NCI-H2227 treated with DMSO at 0.1 percent for 48 hours (cell line): ENCODE results near the gene EVI2B.
"Not testable (repeated sequence)": the region's sequence is repeated elsewhere in the genome, so short reads cannot be mapped to it uniquely, and the experiment has no call there.

ENCODE experiments used
- DNase-seq: peaks from one replicate; lab custom pipeline; 2025; lab: John Stamatoyannopoulos, UW

Gene EVI2B

GRCh38 chr17:31313982-31314781 lies at the start of gene EVI2B:
EVI2B (minus strand) TSS chr17:31314054; CDS start chr17:31305609, 8,445 bp downstream.
- DNase-seq = no peak

DNA sequence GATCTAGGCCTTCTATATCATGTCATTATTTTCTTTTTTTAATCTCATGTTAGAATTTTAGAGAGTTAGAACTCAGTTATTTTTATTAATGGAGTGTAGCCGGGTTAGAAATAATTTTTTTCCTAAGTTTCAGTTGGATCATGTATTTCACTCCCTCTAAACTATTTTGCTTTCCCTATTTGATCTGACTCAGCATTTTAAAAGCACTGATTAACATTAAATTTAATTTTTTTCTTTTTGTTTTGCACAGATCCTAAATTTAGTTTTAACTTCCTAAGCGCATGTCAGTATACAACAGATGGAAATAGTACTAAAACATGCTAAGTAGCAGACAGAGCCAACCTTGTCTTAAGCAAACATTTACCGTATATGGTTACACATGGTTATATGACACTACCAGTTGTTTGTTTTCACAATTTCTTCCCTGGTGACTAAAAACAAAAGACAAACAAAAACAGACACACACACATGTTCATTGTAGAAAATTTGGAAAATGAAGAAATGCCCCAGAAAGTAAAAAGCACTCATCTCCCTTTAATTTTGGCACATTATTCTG lies 44.1 kb upstream of the EVI2B start:
- DNase-seq = no peak

DNA sequence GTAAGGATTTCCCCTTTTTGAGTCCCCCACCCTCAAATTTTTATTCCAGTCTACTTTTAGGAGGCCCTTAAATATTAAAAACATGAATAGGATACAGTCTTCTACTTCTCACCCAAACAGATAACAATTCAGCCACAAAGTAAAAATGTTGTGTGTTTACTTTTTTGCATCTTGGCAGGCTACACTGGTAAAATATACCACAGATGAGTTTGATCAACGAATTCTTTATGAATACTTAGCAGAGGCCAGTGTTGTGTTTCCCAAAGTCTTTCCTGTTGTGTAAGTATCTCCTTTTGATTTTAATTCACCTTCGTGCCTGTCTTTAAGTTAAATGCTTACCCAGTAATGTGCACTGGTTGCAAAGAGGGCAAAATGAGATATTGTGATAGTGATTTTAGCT lies 43.2 kb upstream of the EVI2B start:
- DNase-seq = no peak

DNA sequence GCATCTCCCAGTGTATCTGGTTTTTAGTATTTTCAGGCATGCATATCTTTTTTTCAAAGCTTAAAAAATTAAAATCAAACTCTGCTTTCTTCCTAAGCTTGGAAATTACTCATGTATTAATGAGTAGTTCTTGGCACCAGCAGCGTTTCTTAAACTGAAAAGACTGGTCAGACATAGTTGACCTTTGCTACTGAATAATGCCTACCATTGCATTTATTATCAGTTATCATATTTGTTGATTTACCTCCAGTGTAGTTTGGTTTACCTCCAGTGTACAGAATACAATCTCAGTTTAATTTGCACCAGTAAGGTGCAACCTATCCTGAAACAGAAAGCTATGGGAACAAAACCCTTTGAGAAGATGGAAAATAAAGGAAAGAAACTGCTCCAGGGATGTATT lies 42.1 kb upstream of the EVI2B start:
- no peak for DNase-seq

DNA sequence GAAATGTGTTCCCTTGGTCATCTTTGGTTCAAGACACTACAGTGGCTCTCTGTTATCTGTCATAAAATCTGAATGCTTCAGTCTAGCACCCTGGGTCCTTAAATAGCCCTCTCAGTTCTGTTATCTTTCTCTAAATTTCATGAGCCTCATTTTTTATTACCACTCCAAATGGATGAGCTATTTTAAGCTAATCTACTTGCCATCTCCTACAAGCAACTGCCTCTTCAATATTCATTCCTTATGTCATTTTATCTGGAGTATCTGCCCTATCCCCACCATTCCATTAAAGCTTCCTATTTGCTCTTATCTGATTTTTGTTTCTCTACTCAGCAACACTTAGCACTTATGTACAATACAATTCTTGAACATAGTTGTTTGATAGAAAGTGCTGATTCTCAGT lies 35.6 kb upstream of the EVI2B start:
- no peak for DNase-seq

GRCh38 chr17:31345191-31345747 lies 31.4 kb upstream of the EVI2B start:
- DNase-seq = not testable (repeated sequence)

- DNase-seq = no peak
Measured at GRCh38 chr17:31339906-31340661, 26.2 kb upstream of the EVI2B start.

- no peak for DNase-seq
Measured at GRCh38 chr17:31329221-31329620, 15.4 kb upstream of the EVI2B start.

DNA sequence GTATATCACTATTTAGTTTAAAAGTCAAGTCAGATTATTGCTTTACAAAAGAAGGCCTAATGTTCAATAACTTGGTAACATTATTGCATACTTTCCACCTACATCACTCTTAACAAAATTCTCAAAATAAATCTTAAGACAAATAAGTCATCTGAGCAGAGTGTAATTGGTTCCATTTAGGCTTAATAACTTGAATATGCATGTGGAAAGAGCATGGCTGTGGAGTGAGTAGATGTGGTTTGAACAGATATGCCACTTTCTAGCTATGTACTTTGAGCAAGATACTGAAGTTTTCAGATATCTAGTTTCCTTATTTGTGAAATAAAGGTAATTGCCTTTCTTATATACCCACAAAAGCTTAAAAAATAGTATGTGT lies 14.3 kb upstream of the EVI2B start:
- no peak for DNase-seq

DNA sequence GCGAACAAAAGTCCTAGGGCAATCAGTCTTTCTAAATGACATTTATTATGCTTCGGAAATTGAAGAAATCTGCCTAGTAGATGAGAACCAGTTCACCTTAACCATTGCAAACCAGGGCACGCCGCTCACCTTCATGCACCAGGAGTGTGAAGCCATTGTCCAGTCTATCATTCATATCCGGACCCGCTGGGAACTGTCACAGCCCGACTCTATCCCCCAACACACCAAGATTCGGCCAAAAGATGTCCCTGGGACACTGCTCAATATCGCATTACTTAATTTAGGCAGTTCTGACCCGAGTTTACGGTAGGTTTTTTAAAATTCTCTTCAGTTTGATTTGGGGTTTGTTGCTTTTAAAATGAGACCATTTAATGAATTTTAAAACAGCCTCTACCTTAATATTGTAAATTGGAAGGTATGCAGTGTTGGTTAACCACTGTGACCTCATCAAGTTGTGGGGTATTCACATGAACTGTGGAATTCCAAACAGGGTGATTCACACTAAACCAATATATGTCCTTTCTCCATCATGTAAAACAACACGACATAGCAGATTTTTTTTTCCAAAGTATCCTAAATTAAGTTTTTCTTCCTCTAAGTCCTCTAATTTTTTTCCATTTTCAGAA lies 13.8 kb upstream of the EVI2B start:
- no peak for DNase-seq

GRCh38 chr17:31323551-31323950 lies 9.7 kb upstream of the EVI2B start:
- DNase-seq = no peak

DNA sequence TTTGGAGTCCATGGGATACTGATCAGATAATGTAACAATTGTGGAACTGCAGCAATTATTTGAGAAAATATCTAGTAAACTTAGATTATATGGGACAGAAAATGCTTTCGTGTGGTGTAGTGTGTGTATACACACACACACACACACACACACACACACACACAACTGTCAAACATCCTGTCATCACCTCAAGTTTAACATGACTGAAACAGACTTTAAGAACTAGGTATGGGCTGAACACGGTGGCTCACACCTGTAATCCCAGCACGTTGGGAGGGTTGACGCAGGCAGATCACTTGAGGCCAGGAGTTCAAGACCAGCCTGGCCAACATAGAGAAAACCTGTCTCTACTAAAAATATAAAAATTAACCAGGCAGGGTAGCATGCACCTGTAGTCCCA lies 8.1 kb upstream of the EVI2B start:
- no peak for DNase-seq

- DNase-seq = no peak
Measured at GRCh38 chr17:31321481-31321880, 7.6 kb upstream of the EVI2B start, which contains the start of gene EVI2A. EVI2A (minus strand) TSS chr17:31321622; CDS start chr17:31319013, 2,609 bp downstream.

GRCh38 chr17:31320791-31321190 lies 6.9 kb upstream of the EVI2B start:
- no peak for DNase-seq

GRCh38 chr17:31320241-31320640 lies 6.4 kb upstream of the EVI2B start:
- DNase-seq = no peak

DNA sequence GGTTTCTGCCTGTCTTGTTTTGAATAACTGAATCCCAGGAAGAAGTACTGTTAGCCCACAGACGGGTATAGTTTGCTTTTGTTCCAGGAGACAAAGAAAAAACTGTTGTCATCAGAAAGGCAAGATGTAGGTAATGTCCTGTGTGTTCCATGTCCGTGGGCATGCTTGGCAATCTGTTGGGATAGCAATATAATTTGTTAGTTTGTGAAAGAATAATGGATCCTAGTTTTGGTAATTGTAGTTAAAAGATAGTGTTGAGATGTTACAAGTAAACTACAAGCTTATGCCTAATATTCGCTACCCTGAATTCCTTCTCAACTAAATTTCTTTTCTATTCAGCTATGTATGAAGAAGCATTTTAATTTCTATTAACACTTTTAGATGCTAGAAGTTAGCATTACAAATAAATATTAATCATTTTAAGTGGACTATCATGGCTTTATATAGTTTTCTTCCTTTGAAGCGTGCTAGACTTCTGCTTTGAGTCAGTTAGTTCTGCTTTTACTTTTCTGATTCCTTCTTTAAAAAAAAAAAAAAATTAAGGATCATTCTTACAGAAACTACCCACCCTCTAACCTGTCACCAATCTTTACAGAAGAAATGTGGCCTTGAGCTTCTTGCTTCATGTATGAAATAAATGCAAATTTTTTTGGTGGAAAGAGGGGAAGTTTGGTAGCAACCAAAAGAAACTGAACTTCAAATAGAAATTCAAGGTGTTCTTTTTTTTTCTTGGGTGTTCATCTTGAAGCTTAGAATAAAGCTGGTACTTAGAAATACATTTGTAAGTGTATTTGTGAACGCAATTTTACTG lies 5.2 kb upstream of the EVI2B start:
- DNase-seq = no peak

- no peak for DNase-seq
Measured at GRCh38 chr17:31318298-31318801, 4.5 kb upstream of the EVI2B start.

DNA sequence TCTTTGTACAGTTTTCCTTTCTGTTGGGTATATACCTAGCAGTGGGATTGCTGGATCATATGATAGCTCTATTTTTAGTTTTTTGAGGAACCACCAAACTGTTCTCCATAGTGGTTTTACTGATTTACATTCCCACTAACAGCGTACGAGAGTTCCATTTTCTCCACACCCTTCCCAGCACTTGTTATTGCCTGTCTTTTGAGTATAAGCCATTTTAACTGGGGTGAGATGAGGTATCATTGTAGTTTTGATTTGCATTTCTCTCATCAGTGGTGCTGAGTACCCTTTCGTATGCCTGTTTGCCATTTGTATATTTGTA lies 887 bp upstream of the EVI2B start:
- DNase-seq = no peak

- DNase-seq = not testable (repeated sequence)
Measured at GRCh38 chr17:31312223-31312622, 1.6 kb downstream of the EVI2B start.

- DNase-seq = no peak
Measured at GRCh38 chr17:31311526-31311925, 2.3 kb downstream of the EVI2B start.

- DNase-seq = no peak
Measured at GRCh38 chr17:31310886-31311285, 3.0 kb downstream of the EVI2B start.
